Activated CD4-positive, alpha-beta memory T cell treated with anti-CD3 and anti-CD28 coated beads for 36 hours (primary cell): ENCODE measurements around the gene NTRK3. TPM values are rescaled to one million over a fixed set of nuclear protein-coding genes. Genes with fewer than 3 reads are reported as not detected.
"Not testable (repeated sequence)": the region's sequence is repeated elsewhere in the genome, so short reads cannot be mapped to it uniquely, and the experiment has no call there.

Source experiments
- CTCF ChIA-PET: fragments of 350-600 bp; sonication (Branson Sonifier 250); formaldehyde crosslinking; loops from one replicate; lab custom pipeline; 2021; ENCODE audit warnings: antibody characterized with exemption, inconsistent platforms; lab: Charles Lee
- POLR2A ChIA-PET: fragments of 350-600 bp; sonication (Branson Sonifier 250); formaldehyde crosslinking; loops from one replicate; lab custom pipeline; 2021; ENCODE audit warnings: antibody characterized with exemption; lab: Charles Lee
- DNase-seq: peaks from one replicate; pipeline ENCODE4 v3.0.0-alpha.2; 2020
- H3K27ac Mint-ChIP-seq: one replicate; pipeline ENCODE4 v1.8.0; 2021; ENCODE audit warnings: mixed read lengths
- H3K27me3 Mint-ChIP-seq: one replicate; pipeline ENCODE4 v1.8.0; 2021; ENCODE audit warnings: mixed read lengths
- H3K36me3 Mint-ChIP-seq: one replicate; pipeline ENCODE4 v1.8.0; 2021; ENCODE audit warnings: mixed read lengths
- H3K4me1 Mint-ChIP-seq: one replicate; pipeline ENCODE4 v1.8.0; 2021; ENCODE audit warnings: low read depth, mixed read lengths
- H3K4me3 Mint-ChIP-seq: one replicate; pipeline ENCODE4 v1.8.0; 2021; ENCODE audit warnings: mild to moderate bottlenecking, mixed read lengths
- H3K9me3 Mint-ChIP-seq: one replicate; pipeline ENCODE4 v1.8.0; 2021; ENCODE audit warnings: mixed read lengths
- intact Hi-C: fragments of 100-400 bp; cut with micrococcal nuclease; formaldehyde crosslinking; loops from one replicate; pipeline ENCODE4 v1.15.1; 2023
- total RNA-seq, 2 experiments: library from RNA; stranded (reverse); gene quantifications; one replicate each; pipeline ENCODE4 v1.2.3, GENCODE V29; 2021

The NTRK3 gene
- total RNA-seq, 2 experiments from 2014 or later: 0.78 to 0.85 TPM

DNA sequence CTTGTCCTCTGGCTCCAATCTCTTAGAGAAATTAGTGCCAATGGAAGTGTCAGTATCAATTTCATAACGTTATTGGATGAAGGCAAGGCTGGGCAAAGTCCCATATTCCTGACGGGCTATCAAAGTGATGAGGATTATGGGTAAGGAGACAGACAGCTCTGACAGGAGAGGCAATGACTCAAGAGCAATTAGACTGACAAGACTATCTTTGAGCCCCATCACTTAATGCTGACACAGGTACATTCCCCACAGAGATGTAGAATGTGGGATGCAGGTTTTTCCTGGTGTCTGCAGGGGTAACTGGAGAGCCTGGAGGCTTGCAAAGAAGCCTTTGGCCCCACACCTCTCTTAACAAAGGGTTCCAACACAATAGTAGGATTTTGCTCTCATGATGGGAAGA is 208.3 kb downstream of the NTRK3 start:
- Mint-ChIP-seq H3K9me3 (no peaks in the 10 kb centered on the region), H3K36me3 (no peaks in the 10 kb centered on the region), H3K4me3 (no peak overlapping the region), H3K27ac (no peak overlapping the region), H3K27me3 (peaks cover 4% of the 10 kb centered on the region), H3K4me1 (no peaks in the 10 kb centered on the region)
- POLR2A ChIA-PET: no interaction called here
- no peak for DNase-seq
- intact Hi-C loops: no loop called here
- CTCF ChIA-PET: no interaction called here

DNA sequence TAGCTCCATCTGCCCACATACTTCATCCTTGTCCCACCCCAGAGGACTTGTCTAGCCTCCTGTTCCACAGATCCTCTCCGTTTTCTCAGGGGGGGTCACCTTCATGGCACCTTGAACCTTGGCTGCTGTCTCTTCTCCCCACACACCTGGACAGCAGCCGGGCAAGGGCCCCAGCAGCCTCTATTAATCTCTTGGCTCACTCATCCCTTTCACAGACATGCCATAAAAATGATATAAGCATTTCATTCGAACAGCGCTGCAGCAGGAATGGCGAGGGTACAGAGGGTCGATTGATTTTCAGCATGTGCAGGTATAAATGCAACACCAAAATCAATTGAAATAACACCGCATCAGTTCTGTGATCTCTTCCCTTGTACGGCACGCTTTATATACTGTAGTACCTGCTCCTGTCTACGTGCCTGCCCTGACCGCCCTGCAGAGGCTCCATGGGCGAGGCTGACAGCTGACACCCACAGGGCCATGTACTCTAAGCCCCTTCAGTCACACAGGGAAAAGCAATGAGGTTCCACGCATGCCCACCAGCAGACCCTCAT is 209.9 kb downstream of the NTRK3 start:
- no peaks in the 10 kb centered on the region for H3K4me1 Mint-ChIP-seq
- POLR2A ChIA-PET: no interaction called here
- H3K4me3 Mint-ChIP-seq: no peak overlapping the region
- no peak for DNase-seq
- H3K27me3 Mint-ChIP-seq: peaks cover 4% of the 10 kb centered on the region
- no peak overlapping the region for H3K27ac Mint-ChIP-seq
- CTCF ChIA-PET: no interaction called here
- no peaks in the 10 kb centered on the region for H3K9me3 Mint-ChIP-seq
- no peaks in the 10 kb centered on the region for H3K36me3 Mint-ChIP-seq
- intact Hi-C loops: no loop called here

DNA sequence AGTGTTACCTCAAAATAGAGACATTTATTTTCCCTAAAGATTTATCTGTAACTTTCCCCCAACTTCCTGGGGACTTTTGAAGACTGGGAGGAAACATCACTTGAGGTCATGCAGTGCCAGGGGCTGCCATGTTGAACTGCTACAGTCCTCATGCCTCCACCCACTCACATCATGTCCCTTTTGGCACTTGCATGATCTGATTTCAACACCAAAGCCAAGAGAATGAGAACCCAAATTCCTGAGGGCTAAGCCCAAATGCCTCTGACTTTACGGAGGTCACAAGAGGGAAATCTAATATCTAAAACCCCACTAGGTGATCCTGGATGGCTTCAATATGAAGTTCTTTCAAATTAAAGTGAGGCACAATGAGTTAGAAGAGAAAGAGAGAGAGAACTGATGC is 213.1 kb downstream of the NTRK3 start:
- H3K27me3 Mint-ChIP-seq: no peaks in the 10 kb centered on the region
- H3K9me3 Mint-ChIP-seq: no peaks in the 10 kb centered on the region
- no peak overlapping the region for H3K27ac Mint-ChIP-seq
- CTCF ChIA-PET: no interaction called here
- intact Hi-C loops: no loop called here
- H3K4me3 Mint-ChIP-seq: no peak overlapping the region
- H3K4me1 Mint-ChIP-seq: no peaks in the 10 kb centered on the region
- H3K36me3 Mint-ChIP-seq: no peaks in the 10 kb centered on the region
- POLR2A ChIA-PET: no interaction called here
- DNase-seq: no peak

DNA sequence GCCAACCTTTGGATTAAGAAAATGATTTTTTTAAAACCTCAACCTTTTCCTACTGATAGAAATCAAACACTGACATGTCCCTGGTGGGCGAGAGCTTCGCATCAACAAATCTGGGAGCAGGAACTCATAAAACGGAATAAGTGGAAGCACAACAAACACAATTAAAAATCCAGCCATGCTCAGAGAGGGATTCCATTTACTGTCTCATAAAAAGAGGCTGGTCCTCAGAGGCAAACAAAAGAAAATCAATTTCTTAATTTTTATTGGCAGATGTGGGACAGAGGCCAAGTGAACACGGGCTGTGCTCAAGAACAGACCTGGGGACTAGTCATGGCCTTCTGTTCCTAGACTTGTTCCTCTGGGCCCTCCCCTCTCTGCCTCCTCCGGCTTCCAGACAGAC is 214.5 kb downstream of the NTRK3 start:
- intact Hi-C loops: no loop called here
- POLR2A ChIA-PET: no interaction called here
- H3K36me3 Mint-ChIP-seq: no peaks in the 10 kb centered on the region

DNA sequence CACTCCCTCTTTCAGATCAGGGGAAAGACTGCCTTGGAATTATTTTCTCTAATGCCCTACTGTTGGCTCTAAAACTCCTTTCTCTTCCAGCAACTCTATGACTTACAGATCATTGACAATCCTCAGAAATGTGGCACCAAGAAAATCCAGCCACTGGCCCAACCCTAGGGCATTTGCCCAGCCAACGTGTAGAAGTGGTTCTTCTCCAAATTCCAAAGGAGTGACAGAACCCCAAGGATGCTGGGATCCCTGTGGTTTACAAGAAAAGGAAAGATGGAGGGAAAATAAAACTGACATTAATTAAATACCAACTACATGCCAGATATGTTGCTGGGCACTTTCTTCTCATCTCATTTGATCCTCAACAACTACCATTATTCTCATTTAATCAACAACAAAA is 216.0 kb downstream of the NTRK3 start:
- H3K4me3 Mint-ChIP-seq: no peak overlapping the region
- POLR2A ChIA-PET: no interaction called here
- no peak for DNase-seq
- CTCF ChIA-PET: no interaction called here
- no peaks in the 10 kb centered on the region for H3K4me1 Mint-ChIP-seq
- H3K36me3 Mint-ChIP-seq: no peaks in the 10 kb centered on the region
- intact Hi-C loops: no loop called here
- no peak overlapping the region for H3K27ac Mint-ChIP-seq
- no peaks in the 10 kb centered on the region for H3K9me3 Mint-ChIP-seq
- peaks cover 11% of the 10 kb centered on the region for H3K27me3 Mint-ChIP-seq

More for the DNA sequence above, 214.5 kb downstream of the NTRK3 start:
- DNase-seq: no peak
- no peak overlapping the region for H3K27ac Mint-ChIP-seq
- CTCF ChIA-PET: no interaction called here
- H3K27me3 Mint-ChIP-seq: peaks cover 3% of the 10 kb centered on the region
- H3K9me3 Mint-ChIP-seq: no peaks in the 10 kb centered on the region
- H3K4me3 Mint-ChIP-seq: no peak overlapping the region
- H3K4me1 Mint-ChIP-seq: no peaks in the 10 kb centered on the region

DNA sequence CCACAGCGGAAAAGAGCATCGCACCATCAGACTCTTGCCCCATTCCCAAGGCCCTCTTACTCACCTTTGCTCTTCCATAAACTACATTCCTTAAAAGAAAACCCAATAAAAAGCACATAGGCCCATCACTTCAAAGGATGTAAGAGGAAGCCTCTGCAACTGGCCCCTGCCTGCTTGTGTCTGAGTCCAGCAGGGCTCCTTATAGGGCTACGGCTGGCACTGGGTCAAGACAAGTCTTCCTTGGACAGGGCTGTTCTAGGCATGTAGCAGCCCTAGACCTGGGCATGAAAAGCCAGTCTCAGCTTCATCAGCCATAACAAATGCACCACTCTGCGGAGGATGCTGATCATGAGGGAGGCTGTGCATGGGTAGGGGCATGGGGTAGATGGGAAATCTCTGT is 218.3 kb downstream of the NTRK3 start:
- intact Hi-C loops: no loop called here
- Mint-ChIP-seq H3K27me3 (peaks cover 16% of the 10 kb centered on the region), H3K36me3 (no peaks in the 10 kb centered on the region), H3K27ac (no peak overlapping the region), H3K4me3 (no peak overlapping the region), H3K9me3 (no peaks in the 10 kb centered on the region), H3K4me1 (no peaks in the 10 kb centered on the region)
- no peak for DNase-seq
- ChIA-PET POLR2A (no interaction called here), CTCF (no interaction called here)

DNA sequence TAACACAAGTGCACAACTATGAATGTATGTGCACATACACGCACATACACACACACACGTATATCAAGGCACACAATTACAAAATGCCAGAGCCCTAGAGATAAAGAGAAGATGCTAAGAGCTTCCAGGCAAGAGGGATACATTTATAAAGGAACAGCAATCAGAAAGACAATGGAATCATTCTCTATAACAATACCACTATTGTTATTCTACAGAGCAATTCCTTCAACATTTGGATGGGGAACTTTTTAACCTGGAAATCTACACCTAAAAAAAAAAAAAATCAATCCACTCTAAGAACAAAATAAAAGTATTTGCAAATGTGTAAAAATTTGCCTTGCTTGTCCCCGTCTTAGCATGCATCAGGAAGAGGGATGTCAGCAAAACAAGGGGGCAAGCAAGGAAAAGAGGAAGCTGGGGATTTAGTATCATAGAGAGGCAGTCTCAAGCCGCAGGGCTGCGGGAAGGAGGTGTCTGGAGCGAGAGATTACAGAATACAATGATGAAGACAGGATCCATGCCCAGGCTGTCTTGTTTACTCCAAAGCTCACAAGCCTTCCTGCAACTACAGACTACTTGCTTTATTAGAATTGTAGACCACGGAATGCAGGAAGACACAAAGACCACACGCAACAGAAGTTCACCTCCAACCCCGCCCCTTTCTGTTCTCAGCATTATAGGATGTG is 220.2 kb downstream of the NTRK3 start:
- H3K9me3 Mint-ChIP-seq: no peaks in the 10 kb centered on the region
- CTCF ChIA-PET: no interaction called here

DNA sequence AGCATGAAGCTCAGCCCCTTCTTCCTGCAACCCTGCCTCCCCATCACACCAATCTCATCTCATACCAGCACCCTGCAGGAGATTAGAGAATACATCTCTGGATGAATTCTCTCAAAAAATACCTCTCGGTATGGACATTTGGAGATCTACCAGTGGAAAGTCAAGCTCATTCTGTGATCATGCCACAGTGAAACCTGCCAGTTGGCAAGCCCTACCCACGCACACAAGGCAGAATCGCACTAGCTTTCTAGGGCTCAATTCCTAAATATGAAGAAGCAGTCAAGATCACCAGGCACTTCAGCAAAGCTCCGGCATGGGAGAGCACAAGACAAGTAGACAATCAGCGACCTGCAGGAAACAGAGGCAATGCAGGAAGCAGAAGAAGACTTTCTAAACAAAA is 221.2 kb downstream of the NTRK3 start:
- Mint-ChIP-seq H3K27ac (no peak overlapping the region), H3K9me3 (no peaks in the 10 kb centered on the region), H3K27me3 (peaks cover 18% of the 10 kb centered on the region), H3K36me3 (no peaks in the 10 kb centered on the region), H3K4me3 (no peak overlapping the region), H3K4me1 (no peaks in the 10 kb centered on the region)
- ChIA-PET CTCF (no interaction called here), POLR2A (no interaction called here)
- intact Hi-C loops: no loop called here
- DNase-seq: no peak

More for the DNA sequence above, 220.2 kb downstream of the NTRK3 start:
- Mint-ChIP-seq H3K4me3 (no peak overlapping the region), H3K27me3 (peaks cover 18% of the 10 kb centered on the region), H3K27ac (no peak overlapping the region), H3K4me1 (no peaks in the 10 kb centered on the region), H3K36me3 (no peaks in the 10 kb centered on the region)
- no peak for DNase-seq
- POLR2A ChIA-PET: no interaction called here
- intact Hi-C loops: no loop called here

DNA sequence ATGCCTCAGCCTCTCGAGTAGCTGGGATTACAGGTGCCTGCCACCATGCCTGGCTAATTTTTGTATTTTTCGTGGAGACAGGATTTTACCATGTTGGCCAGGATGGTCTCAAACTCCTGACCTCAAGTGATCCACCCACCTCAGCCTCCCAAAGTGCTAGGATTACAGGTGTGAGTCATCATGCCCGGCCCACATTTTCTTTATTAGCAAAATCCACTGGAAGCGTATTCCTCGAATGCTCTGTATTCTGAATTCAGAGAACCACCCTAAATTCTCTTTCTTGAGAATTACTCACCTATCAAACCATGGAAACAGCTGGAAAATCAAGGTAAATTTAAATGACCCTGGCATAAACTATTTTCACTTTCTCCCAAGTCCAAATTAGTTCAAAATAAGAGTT is 223.1 kb downstream of the NTRK3 start:
- H3K27ac Mint-ChIP-seq, H3K4me3 Mint-ChIP-seq, POLR2A ChIA-PET, H3K9me3 Mint-ChIP-seq, intact Hi-C loops, CTCF ChIA-PET, H3K4me1 Mint-ChIP-seq, DNase-seq, H3K36me3 Mint-ChIP-seq: not testable (repeated sequence)
- peaks cover 18% of the 10 kb centered on the region for H3K27me3 Mint-ChIP-seq

DNA sequence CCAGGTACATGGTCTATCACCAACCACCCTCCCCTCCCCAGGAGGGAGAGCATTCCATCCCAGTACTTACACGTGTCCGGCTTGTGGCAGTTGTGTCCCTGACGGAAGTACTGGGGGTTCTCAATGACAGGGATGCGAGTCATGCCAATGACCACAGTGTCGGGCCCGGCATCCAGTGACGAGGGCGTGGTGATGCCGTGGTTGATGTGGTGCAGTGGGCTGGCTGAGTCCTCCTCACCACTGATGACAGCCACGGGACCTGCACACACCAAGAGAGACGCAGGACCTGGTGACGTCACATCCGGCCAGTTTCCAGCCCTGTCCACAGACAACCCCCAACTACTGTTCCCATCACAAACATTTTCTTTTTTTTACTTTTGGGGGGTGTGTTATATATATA is 223.8 kb downstream of the NTRK3 start:
- H3K9me3 Mint-ChIP-seq: no peaks in the 10 kb centered on the region
- no peak for DNase-seq
- no peaks in the 10 kb centered on the region for H3K4me1 Mint-ChIP-seq
- H3K4me3 Mint-ChIP-seq: no peak overlapping the region
- no peaks in the 10 kb centered on the region for H3K36me3 Mint-ChIP-seq
- H3K27me3 Mint-ChIP-seq: peaks cover 18% of the 10 kb centered on the region
- H3K27ac Mint-ChIP-seq: no peak overlapping the region
- intact Hi-C loops: no loop called here
- ChIA-PET POLR2A (no interaction called here), CTCF (no interaction called here)

DNA sequence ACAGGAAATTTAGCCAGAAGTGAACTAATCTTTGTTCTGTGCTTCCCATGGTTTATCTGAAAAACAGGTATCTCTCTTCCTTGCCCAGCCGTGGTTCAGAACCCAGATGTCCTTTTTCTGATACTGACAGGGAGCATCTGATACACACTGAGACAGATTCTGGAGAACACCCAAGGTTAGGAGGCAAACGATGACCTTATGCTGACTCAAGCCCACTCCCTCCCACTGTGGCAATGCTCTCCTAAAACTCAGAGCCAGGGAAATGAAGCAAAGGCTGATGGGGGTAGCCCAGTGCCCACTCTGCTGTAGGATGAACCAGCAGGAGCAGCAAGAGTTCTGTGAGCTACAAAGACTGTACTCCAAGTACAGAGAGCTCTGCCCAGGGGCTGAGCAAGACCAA is 225.1 kb downstream of the NTRK3 start:
- Mint-ChIP-seq H3K36me3 (no peaks in the 10 kb centered on the region), H3K9me3 (no peaks in the 10 kb centered on the region), H3K4me3 (no peak overlapping the region), H3K27me3 (peaks cover 14% of the 10 kb centered on the region), H3K4me1 (no peaks in the 10 kb centered on the region), H3K27ac (no peak overlapping the region)
- ChIA-PET CTCF (no interaction called here), POLR2A (no interaction called here)
- intact Hi-C loops: no loop called here
- DNase-seq: no peak

DNA sequence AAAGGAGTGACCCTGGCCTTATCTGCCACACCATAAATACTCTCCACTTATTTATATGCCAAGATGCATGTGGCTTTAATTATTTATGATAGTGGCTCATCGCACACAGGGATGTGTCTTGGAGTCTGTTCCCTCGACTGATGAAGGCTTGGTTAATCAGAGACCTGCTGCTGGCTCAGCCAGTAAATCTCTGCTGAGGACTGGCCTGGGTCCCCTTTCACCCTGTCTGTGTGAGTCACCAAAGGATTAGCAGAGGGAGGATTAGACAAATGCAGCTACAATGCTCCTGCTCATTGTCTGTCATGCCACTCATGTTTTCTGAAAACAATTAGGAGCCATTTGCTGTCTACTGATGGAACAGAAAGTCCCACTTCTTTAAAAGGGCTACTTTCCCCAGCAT is 226.8 kb downstream of the NTRK3 start:
- intact Hi-C loops: no loop called here
- Mint-ChIP-seq H3K4me1 (no peaks in the 10 kb centered on the region), H3K9me3 (no peaks in the 10 kb centered on the region), H3K4me3 (no peak overlapping the region), H3K36me3 (no peaks in the 10 kb centered on the region), H3K27me3 (peaks cover 5% of the 10 kb centered on the region), H3K27ac (no peak overlapping the region)
- DNase-seq: no peak
- CTCF ChIA-PET: no interaction called here
- POLR2A ChIA-PET: no interaction called here

DNA sequence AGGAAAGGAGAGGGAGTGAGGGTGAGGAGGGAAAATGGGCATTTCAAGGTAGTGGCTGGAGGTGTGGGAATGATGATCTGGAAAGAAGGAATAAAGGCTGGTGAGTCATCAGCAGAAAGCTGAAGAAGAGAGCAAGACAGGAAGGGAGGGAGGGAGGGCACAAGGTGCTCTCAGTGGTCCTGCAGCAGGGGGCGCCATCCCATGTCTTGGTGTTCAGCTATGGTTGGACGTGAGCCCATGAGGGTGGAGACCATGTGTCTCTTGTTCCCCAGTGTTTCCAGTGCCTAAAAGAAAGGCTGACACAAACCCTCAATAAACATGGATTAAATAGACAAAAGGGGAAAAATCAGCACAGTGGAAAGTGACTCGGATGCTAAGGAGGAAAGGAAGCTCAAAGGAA is 228.5 kb downstream of the NTRK3 start:
- Mint-ChIP-seq H3K9me3 (no peaks in the 10 kb centered on the region), H3K36me3 (no peaks in the 10 kb centered on the region), H3K27me3 (peaks cover 4% of the 10 kb centered on the region), H3K4me3 (no peak overlapping the region), H3K4me1 (no peaks in the 10 kb centered on the region), H3K27ac (no peak overlapping the region)
- POLR2A ChIA-PET: no interaction called here
- intact Hi-C loops: no loop called here
- CTCF ChIA-PET: no interaction called here
- DNase-seq: no peak
